ENCODE results near the gene OR5H14.

DNA sequence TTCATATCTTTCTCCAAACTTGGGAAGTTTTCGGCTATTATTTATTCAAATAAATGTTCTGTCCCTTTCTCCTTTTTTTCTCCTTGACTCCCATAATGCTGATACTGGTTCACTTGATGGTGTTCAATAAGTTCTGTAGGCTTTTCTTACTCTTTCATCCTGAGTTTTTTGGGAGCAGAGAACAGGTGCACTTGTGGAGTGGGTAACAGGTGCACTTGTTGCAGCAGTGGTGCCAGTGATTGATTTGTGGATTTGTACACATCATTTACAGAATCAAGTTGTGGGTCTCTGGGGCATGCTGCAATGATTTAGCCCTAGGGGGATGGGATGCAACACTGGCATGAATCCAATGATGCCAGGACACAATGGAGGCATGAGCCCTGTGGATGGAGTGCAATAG is 31.6 kb upstream of the OR5H14 start:
- TF ChIP-seq, protein P1, sequence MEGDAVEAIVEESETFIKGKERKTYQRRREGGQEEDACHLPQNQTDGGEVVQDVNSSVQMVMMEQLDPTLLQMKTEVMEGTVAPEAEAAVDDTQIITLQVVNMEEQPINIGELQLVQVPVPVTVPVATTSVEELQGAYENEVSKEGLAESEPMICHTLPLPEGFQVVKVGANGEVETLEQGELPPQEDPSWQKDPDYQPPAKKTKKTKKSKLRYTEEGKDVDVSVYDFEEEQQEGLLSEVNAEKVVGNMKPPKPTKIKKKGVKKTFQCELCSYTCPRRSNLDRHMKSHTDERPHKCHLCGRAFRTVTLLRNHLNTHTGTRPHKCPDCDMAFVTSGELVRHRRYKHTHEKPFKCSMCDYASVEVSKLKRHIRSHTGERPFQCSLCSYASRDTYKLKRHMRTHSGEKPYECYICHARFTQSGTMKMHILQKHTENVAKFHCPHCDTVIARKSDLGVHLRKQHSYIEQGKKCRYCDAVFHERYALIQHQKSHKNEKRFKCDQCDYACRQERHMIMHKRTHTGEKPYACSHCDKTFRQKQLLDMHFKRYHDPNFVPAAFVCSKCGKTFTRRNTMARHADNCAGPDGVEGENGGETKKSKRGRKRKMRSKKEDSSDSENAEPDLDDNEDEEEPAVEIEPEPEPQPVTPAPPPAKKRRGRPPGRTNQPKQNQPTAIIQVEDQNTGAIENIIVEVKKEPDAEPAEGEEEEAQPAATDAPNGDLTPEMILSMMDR (IDR thresholded peaks at IDR 0.05; ENCODE audit: low read depth, low read length, poor library complexity, severe bottlenecking) = no peak
- no peak for TF ChIP-seq EZH2phosphoT487 (IDR thresholded peaks at IDR 0.05; ENCODE audit: borderline replicate concordance, low read length)

Measured in DOHH2 (cell line).